Upper lobe of right lung (tissue), 1 donor: Measurements from ENCODE around the gene LRRC27. TPM values are rescaled to one million over a fixed set of nuclear protein-coding genes. Genes with fewer than 3 reads are reported as not detected.
"Not testable (repeated sequence)": the region's sequence is repeated elsewhere in the genome, so short reads cannot be mapped to it uniquely, and the experiment has no call there.

Experiments used
- ATAC-seq: fragments of 200-7000 bp; cut with Tn5 transposase; one replicate; pipeline ENCODE4 v1.9.1; 2020; ENCODE audit warnings: mild to moderate bottlenecking, moderate library complexity
- DNase-seq: peaks from one replicate; pipeline ENCODE4 v3.0.0-alpha.2; 2020
- H3K27ac ChIP-seq: fragments of 200-600 bp; one replicate; pipeline ENCODE4 v1.8.0; 2022
- H3K27me3 ChIP-seq: fragments of 200-600 bp; one replicate; pipeline ENCODE4 v1.8.0; 2022; ENCODE audit warnings: mild to moderate bottlenecking
- H3K36me3 ChIP-seq: fragments of 200-600 bp; one replicate; pipeline ENCODE4 v1.8.0; 2022
- H3K4me1 ChIP-seq: fragments of 200-600 bp; one replicate; pipeline ENCODE4 v1.8.0; 2022
- H3K4me3 ChIP-seq: fragments of 200-600 bp; one replicate; pipeline ENCODE4 v1.8.0; 2022; ENCODE audit warnings: mild to moderate bottlenecking
- H3K9me3 ChIP-seq: fragments of 200-600 bp; one replicate; pipeline ENCODE4 v1.8.0; 2022
- intact Hi-C: fragments of 100-400 bp; cut with DNase I; formaldehyde crosslinking; loops from one replicate; pipeline ENCODE4 v1.11.0; 2022
- total RNA-seq: library from RNA; stranded (reverse); fragmentation: NEBNext Ultra II Directional; extraction: Animal tissue kit (Norgen Biotek cat#: 25700); gene quantifications from one replicate; pipeline ENCODE4 v1.2.1, GENCODE V29; 2021
- TF ChIP-seq, protein P1 (sequence below): fragments of 200-600 bp; IDR thresholded peaks from one replicate; pipeline ENCODE4 v1.8.0; 2022; ENCODE audit warnings: antibody characterized with exemption
- donor health status: DM: no; HTN: yes; CAD: no; lungs with severe emphysema.

LRRC27 gene
- total RNA-seq, 1 donor from 2014 or later: 6.3 TPM

DNA sequence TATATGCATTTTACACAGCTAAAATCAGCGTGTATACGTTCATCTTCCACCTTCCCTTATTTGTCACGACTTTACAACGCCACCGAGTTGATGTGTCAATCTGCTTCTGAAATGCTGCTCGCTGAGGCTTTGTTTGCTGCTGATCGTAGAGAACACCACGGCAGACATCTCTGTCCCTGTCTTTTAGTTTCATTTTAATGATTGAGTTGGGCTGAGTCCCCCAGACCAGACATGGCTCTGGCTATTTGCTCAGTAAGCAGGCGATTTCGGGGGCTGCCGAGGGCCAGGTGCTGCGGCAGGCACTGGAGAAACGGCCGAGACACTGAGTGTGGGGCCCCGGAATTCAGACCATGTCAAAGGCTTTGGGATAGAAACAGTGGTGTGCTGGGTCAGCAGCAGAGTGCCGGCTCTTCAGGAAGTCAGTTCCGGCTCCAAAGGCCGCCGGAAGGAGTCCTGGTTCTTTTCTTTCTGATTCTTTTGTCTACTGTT lies 5.0 kb downstream of the LRRC27 start:
- DNase-seq: no peak
- Histone ChIP-seq H3K36me3 (no peaks in the 10 kb centered on the region), H3K9me3 (no peaks in the 10 kb centered on the region), H3K27ac (peak overlapping the region; percentile 88), H3K27me3 (no peaks in the 10 kb centered on the region), H3K4me1 (peaks cover 15% of the 10 kb centered on the region), H3K4me3 (peak overlapping the region; percentile 56)
- peak; percentile 9 for ATAC-seq
- TF ChIP-seq, protein P1, sequence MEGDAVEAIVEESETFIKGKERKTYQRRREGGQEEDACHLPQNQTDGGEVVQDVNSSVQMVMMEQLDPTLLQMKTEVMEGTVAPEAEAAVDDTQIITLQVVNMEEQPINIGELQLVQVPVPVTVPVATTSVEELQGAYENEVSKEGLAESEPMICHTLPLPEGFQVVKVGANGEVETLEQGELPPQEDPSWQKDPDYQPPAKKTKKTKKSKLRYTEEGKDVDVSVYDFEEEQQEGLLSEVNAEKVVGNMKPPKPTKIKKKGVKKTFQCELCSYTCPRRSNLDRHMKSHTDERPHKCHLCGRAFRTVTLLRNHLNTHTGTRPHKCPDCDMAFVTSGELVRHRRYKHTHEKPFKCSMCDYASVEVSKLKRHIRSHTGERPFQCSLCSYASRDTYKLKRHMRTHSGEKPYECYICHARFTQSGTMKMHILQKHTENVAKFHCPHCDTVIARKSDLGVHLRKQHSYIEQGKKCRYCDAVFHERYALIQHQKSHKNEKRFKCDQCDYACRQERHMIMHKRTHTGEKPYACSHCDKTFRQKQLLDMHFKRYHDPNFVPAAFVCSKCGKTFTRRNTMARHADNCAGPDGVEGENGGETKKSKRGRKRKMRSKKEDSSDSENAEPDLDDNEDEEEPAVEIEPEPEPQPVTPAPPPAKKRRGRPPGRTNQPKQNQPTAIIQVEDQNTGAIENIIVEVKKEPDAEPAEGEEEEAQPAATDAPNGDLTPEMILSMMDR: no peak
- intact Hi-C loops: no loop called here

DNA sequence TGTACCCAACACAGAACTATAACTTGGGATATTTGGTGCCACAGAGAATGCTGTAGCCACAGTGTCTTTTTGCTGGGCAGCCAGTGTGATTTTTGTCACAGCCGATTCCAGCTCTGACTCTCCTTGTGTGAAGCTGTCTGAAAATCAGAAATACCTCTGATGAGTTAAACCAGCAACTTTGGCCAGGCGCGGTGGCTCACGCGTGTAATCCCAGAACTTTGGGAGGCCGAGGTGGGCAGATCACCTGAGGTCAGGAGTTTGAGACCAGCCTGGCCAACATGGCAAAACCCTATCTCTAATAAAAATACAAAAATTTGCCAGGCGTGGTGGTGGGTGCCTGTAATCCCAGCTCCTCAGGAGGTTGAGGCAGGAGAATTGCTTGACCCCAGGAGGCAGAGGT lies 5.9 kb downstream of the LRRC27 start:
- Histone ChIP-seq H3K27ac (peak overlapping the region; percentile 88), H3K4me3 (peak overlapping the region; percentile 56), H3K4me1 (peaks cover 12% of the 10 kb centered on the region)
- H3K27me3 ChIP-seq, H3K36me3 ChIP-seq, ATAC-seq, H3K9me3 ChIP-seq, DNase-seq, intact Hi-C loops: not testable (repeated sequence)

DNA sequence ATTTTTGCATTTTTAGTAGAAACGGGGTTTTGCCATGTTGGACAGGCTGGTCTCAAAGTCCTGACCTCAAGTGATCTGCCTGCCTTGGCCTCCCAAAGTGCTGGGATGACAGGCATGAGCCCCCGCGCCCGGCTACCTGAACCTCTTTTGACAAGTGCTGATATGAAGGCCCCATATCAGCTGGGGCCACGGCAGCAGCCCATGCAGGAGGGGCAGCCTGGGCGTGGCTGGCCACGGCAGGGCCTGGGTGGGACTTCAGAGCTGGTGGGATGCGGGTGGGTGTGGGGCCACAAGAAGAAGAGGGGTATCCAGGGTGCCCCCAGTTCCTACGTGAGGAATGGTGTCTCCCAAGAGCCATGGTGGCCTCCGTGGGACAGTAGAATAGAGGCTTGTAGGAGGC lies 6.9 kb downstream of the LRRC27 start:
- TF ChIP-seq, protein P1: no peak
- H3K27ac ChIP-seq: no peak overlapping the region
- H3K27me3 ChIP-seq: no peaks in the 10 kb centered on the region
- DNase-seq: no peak
- H3K36me3 ChIP-seq: no peaks in the 10 kb centered on the region
- H3K4me1 ChIP-seq: peaks cover 10% of the 10 kb centered on the region
- ATAC-seq: no peak
- H3K9me3 ChIP-seq: no peaks in the 10 kb centered on the region
- H3K4me3 ChIP-seq: no peak overlapping the region
- intact Hi-C loops: no loop called here

DNA sequence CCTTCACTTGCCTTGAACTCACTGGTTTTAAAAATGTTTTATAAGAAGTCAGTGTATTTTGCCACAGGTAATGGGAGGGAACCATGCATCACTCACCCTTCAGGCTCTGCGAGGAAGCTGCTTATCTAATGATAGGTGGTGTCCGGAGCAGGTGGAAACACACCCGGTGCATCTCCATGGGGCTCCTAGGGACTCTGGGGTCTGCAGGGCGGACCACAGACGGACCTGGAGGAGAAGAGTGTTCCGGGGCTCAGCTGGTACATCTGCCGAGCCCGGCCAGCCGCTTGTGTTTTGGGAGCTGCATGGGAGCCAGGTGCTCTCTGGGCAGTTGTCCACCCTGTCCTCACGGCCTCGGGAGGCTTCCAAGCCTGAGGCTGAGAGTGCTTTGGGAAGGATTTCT lies 7.3 kb downstream of the LRRC27 start:
- Histone ChIP-seq H3K4me3 (no peak overlapping the region), H3K4me1 (peaks cover 10% of the 10 kb centered on the region), H3K9me3 (no peaks in the 10 kb centered on the region), H3K27me3 (no peaks in the 10 kb centered on the region), H3K27ac (no peak overlapping the region), H3K36me3 (peaks cover under 1% of the 10 kb centered on the region)
- DNase-seq (no peak), ATAC-seq (no peak)
- intact Hi-C loops: no loop called here
- TF ChIP-seq, protein P1: no peak

DNA sequence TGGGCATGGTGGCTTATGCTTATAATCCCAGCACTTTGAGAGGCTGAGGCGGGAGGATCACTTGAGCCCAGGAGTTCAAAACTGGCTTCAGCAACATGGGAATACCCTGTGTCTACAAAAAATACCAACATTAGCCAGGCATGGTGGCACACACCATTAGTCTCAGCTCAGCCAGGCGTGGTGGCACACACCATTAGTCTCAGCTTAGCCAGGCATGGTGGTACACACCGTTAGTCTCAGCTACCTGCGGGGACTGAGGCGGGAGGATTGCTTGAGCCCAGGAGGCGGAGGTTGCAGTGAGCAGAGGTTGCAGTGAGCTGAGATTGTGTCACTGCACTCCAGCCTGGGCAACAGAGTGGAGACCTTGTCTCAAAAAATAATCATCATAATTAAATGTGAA lies 9.0 kb downstream of the LRRC27 start:
- Histone ChIP-seq H3K9me3 (no peaks in the 10 kb centered on the region), H3K27ac (no peak overlapping the region), H3K27me3 (no peaks in the 10 kb centered on the region), H3K4me3 (no peak overlapping the region), H3K36me3 (peaks cover 8% of the 10 kb centered on the region), H3K4me1 (peaks cover 8% of the 10 kb centered on the region)
- intact Hi-C loops: no loop called here
- DNase-seq (no peak), ATAC-seq (no peak)
- TF ChIP-seq, protein P1: no peak

DNA sequence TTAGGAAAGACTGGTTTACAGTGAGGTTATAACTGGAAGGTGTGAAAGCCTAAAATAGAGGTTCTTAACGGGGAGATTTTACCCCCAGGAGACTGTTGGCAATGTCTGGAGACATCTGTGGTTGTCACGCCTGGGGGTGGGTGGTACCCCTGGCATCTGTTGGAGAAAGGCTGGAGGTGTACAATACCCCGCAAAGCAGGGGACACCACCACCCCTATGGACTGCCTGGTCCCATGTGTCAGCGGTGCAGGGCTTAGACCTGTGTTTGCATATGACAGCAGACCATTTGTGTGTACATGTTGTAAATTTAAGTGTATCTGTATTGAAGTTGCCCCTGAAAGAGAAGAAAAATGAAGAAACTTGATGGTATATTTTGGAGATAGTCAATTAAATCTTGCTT lies 9.8 kb downstream of the LRRC27 start:
- intact Hi-C loops: no loop called here
- DNase-seq: no peak
- TF ChIP-seq, protein P1: no peak

More for the DNA sequence above, 9.8 kb downstream of the LRRC27 start:
- Histone ChIP-seq H3K4me3 (no peak overlapping the region), H3K9me3 (no peaks in the 10 kb centered on the region), H3K27me3 (no peaks in the 10 kb centered on the region), H3K27ac (no peak overlapping the region), H3K36me3 (peaks cover 8% of the 10 kb centered on the region), H3K4me1 (no peaks in the 10 kb centered on the region)
- no peak for ATAC-seq
